PFSK-1 (cell line): ENCODE results near the gene RPS28.

Experiments
- FOXP2 ChIP-seq: optimal IDR thresholded peaks from 2 replicates; pipeline ENCODE3; 2011; ENCODE audit warnings: borderline replicate concordance, control low read depth, inconsistent platforms; ENCODE audit not compliant: insufficient read depth; ENCODE audit errors: extremely low read length, extremely low read depth
- POLR2AphosphoS5 ChIP-seq: IDR thresholded peaks from 2 replicates; pipeline ENCODE4 v1.6.1; 2012; ENCODE audit warnings: low read depth, mild to moderate bottlenecking, control low read depth, low read length, moderate library complexity
- SIN3A ChIP-seq: IDR thresholded peaks from 2 replicates; pipeline ENCODE4 v1.6.1; 2012; ENCODE audit warnings: mild to moderate bottlenecking, low read length, moderate library complexity, borderline replicate concordance; ENCODE audit not compliant: insufficient read depth
- TAF1 ChIP-seq: IDR thresholded peaks from 2 replicates; pipeline ENCODE4 v1.6.1; 2012; ENCODE audit warnings: low read length, control low read depth, borderline replicate concordance; ENCODE audit not compliant: insufficient read depth
- TF ChIP-seq, protein P1 (sequence below), 2 experiments: IDR thresholded peaks; 2 replicates each; pipeline versions ENCODE4 v1.6.1 to v1.8.0; 2011 to 2012; ENCODE audit warnings: low read depth in 2 of 2, low read length in 2 of 2, control low read depth in 1 of 2, inconsistent platforms in 1 of 2, mild to moderate bottlenecking in 1 of 2, moderate library complexity in 1 of 2; ENCODE audit not compliant: insufficient read depth in 1 of 2

DNA sequence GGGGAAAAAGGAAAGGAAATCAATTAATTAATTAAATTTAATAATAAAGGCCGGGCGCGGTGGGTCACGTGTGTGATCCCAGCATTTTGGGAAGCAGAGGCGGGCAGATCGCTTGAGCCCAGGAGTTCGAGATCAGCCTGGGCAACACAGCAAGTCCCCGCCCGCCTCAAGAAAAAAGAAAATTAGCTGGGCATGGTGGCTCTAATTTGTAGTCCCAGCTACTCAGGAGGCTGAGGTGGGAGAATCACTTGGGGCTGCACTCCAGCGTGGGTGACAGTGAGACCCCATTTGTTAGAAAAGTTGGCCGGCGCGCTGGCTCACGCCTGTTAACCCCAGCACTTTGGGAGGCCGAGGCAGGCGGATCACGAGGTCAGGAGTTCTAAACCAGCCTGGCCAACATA lies 12.4 kb upstream of the RPS28 start:
- TF ChIP-seq, protein P1, sequence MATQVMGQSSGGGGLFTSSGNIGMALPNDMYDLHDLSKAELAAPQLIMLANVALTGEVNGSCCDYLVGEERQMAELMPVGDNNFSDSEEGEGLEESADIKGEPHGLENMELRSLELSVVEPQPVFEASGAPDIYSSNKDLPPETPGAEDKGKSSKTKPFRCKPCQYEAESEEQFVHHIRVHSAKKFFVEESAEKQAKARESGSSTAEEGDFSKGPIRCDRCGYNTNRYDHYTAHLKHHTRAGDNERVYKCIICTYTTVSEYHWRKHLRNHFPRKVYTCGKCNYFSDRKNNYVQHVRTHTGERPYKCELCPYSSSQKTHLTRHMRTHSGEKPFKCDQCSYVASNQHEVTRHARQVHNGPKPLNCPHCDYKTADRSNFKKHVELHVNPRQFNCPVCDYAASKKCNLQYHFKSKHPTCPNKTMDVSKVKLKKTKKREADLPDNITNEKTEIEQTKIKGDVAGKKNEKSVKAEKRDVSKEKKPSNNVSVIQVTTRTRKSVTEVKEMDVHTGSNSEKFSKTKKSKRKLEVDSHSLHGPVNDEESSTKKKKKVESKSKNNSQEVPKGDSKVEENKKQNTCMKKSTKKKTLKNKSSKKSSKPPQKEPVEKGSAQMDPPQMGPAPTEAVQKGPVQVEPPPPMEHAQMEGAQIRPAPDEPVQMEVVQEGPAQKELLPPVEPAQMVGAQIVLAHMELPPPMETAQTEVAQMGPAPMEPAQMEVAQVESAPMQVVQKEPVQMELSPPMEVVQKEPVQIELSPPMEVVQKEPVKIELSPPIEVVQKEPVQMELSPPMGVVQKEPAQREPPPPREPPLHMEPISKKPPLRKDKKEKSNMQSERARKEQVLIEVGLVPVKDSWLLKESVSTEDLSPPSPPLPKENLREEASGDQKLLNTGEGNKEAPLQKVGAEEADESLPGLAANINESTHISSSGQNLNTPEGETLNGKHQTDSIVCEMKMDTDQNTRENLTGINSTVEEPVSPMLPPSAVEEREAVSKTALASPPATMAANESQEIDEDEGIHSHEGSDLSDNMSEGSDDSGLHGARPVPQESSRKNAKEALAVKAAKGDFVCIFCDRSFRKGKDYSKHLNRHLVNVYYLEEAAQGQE (IDR thresholded peaks at IDR 0.05; ENCODE audit: insufficient read depth in 1 of 2, low read depth in 2 of 2, low read length in 2 of 2): no peak
- TF ChIP-seq SIN3A (no peak), POLR2AphosphoS5 (no peak), TAF1 (no peak), FOXP2 (no peak)
